Bronchus fibroblast of lung (primary cell): Measurements from ENCODE around the gene SUN1. TPM values are rescaled to one million over a fixed set of nuclear protein-coding genes. Genes with fewer than 3 reads are reported as not detected.

Experiments
- total RNA-seq: library from RNA; depleted of rRNA; stranded (reverse); fragments of >200 nt; gene quantifications from 2 replicates; pipeline ENCODE4 v1.2.3, GENCODE V29; 2015

The SUN1 gene, protein sequence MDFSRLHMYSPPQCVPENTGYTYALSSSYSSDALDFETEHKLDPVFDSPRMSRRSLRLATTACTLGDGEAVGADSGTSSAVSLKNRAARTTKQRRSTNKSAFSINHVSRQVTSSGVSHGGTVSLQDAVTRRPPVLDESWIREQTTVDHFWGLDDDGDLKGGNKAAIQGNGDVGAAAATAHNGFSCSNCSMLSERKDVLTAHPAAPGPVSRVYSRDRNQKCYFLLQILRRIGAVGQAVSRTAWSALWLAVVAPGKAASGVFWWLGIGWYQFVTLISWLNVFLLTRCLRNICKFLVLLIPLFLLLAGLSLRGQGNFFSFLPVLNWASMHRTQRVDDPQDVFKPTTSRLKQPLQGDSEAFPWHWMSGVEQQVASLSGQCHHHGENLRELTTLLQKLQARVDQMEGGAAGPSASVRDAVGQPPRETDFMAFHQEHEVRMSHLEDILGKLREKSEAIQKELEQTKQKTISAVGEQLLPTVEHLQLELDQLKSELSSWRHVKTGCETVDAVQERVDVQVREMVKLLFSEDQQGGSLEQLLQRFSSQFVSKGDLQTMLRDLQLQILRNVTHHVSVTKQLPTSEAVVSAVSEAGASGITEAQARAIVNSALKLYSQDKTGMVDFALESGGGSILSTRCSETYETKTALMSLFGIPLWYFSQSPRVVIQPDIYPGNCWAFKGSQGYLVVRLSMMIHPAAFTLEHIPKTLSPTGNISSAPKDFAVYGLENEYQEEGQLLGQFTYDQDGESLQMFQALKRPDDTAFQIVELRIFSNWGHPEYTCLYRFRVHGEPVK
- 99.0 and 124 TPM in 2 replicates for total RNA-seq

GRCh38 chr7:832167-832967 lies at the start of gene SUN1:
SUN1 (plus strand) TSS chr7:832476; CDS start chr7:832525, 49 bp downstream.

DNA sequence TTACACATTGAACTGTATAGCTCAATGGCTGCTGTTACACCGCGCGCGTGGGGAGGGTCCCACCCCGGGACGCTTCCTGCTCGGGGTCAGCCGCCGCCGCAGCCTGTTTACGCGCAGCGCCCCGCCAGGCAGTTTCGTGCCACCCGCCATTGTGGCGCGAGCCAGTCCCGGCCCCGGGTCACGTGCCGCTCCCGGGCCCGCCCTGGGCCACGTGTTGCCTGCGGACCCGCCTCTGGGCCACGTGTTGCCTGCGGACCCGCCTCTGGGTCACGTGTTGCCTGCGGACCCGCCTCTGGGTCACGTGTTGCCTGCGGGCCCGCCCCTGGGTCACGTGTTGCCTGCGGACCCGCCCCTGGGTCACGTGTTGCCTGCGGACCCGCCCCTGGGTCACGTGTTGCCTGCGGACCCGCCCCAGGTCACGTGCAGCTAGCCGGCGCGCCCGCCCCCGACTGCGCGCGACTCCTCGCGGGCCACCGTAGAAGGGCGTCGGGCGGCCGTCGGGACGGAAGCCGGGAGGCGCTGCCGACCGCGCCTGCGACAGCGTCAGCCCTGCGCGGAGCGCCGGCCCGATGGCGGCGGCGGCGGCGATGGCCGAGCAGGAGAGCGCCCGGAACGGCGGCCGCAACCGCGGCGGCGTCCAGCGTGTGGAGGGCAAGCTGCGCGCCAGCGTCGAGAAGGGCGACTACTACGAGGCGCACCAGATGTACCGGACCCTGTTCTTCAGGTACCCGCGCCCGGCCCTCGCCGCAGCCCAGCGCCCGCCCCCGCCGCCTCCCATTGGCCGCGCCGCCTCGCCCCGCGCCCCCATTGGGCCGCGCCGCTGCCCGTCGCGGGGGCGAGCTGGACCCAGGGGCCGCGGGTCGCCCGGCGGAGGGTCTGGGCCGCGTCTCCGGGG lies 44.0 kb downstream of the SUN1 start, which contains the start of gene GET4:
GET4 (plus strand) TSS at position 478 of the 895 bp plus-strand sequence; CDS start at position 570, 92 bp downstream.

Other genes starting within 250 kb of the SUN1 start
- 47.4 and 50.3 TPM in 2 replicates for gene DNAAF5, start 105.8 kb upstream of the SUN1 start, total RNA-seq
- gene PRKAR1B, start 105.2 kb upstream of the SUN1 start, total RNA-seq = 10.3 and 11.4 TPM in 2 replicates
- gene GET4, start 44.1 kb downstream of the SUN1 start, total RNA-seq = 19.5 and 22.7 TPM in 2 replicates
- gene ADAP1, start 122.2 kb downstream of the SUN1 start, total RNA-seq = 0.84 and 1.3 TPM in 2 replicates
- gene COX19, start 143.1 kb downstream of the SUN1 start, total RNA-seq = 2.7 and 3.9 TPM in 2 replicates
- under 0.01 TPM in 1 of 2 replicates, not detected in the other for gene CYP2W1, start 150.7 kb downstream of the SUN1 start, total RNA-seq
- 0.15 TPM in 1 of 2 replicates, not detected in the other for gene GPR146, start 212.1 kb downstream of the SUN1 start, total RNA-seq